8988T (cell line): Measurements from ENCODE around the gene BRSK1.
A peak's percentile ranks its signal among the peaks of the same experiment; 100 is the strongest.

ENCODE experiments used
- DNase-seq: peaks from one replicate; pipeline ENCODE4 v3.0.0; 2011

BRSK1 gene

DNA sequence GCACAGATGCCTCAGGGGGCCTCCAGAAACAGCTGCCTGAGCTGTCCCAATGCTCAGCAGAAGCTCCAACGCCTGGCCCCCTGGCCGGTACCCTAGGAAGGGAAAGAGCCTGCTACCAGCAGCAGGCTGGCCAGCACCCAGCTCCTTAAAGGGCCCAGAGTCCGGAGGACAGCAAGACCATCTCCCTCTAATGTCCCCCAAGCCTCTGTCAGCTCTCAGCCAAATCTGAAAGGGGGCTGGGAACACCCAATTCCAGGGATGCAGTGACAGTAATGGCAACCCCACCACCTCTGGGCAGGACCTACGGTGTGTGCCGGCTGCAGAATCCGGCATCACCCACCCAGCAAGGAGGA, 29.2 kb upstream of the BRSK1 start:
- no peak for DNase-seq

DNA sequence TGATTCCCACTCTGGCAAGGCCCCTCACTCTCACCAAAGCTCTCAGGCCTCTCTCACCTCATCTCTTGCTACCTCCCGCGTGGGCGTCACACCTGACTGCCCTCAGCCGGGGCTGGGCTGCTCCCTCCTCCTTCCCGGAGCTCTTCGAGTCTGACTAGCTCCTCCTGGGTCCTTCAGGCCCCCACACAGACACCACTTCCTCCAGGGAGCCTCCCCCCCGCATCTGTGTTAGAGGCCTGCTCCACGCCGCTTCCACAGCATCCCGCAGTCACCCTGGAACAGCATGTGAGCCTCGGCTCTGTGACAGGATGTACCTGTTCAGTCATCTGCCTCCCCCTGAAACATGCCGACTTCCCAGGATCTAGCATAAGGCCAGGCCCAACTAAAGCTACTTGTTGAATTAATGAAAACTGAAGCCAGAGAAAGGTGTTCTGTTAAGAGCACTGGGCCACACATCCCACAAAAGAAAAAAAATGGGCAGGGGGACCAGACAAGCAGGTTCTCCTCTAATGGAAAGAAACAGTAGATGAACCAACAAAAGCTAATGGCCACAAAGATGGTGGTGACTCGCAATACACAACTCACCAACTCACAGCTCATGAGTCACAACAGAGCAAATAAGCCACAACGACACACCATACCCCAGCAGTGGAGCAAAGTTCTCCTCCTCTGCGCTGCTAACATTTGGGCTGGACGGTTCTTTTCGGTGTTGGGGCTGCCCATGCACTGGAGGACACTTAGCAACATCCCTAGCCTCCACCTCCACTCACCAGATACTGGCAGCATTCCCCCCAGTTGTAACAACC, 28.0 kb upstream of the BRSK1 start:
- no peak for DNase-seq

DNA sequence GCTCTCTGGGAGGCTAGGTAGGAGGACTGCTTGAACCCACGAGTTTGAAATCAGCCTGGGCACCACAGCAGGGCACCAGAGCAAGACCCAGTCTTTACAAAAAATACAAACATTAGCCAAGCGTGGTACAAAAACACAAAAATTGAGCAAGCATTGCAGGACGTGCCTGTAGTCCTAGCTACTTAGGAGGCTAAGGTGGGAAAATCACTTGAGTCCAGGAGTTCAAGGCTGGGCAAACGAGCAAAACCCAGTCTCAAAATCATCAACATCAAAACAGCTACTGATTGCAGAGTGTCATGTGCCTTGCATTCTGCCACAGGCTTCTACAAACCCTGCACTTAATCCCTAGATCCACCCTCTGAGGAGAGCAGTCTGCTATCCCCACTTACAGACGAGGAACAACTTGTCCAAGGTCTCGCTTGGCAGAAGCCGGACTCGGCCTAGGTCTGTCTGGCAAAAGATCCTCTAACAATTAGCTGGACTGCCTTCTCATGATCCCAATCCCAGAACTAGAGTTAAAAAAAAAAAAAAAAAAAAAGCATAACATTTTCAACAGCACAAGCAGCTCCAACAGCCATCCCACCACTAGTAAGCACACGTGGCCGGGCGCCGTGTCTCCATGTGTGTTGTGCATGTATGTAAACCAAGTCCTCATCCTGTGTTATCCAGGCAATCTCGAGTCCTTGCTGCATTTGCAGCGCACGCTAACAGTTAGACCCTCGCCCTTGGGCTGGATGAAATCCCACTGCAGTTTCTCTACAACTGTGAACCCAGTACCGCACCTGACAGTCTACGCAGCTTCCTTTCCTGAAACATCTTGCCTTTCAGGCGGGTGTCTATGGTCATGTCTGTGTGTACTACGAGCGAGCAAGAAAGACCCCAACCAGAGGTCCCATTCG, 27.0 kb upstream of the BRSK1 start:
- no peak for DNase-seq

DNA sequence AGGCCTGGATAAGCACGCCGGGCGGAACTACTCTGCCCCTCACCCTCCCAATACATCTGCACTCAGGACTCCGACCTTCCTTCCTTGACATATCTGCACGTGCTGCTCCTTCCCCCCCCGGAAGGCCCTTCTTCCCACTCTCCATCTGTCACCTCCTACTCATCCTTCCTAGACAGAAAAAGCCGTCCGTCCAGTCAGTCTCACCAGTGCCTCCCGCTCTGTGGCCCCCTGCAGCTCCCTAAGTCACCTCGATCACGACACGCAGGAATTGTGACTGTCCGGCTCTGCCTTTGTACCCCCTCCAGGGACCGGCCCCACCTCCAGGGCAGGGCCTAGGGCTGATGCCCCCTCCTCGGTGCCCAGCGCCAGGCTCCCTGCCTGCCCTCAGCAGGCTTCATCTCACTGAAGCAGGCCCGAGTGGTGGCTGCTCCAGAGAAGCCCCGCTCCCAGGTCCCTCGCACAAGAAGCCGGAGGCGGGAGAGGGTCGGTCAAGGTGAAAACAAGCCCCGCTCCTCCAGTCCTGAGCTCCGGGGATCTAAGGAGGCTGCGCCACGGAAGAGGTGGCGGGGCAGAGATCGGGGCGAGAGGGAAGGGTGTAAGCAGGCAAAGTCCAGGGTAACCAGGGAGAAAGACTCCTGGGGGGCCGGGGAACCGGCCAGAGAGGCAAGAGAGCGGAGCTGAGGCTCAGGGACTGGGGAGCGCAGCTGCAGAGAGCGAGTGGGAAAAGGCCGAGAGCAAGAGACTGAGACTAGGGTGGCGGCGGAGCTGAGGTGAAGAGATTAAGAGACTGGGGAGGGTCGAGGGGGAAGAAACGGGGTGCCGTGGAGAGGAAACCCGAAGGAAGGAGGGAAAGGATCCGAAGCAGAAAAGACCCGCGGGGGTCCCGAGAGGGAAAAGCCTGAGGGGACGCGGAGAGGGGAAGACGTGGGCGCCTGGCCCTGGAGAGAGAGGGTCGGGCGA, 26.1 kb upstream of the BRSK1 start:
- no peak for DNase-seq

DNA sequence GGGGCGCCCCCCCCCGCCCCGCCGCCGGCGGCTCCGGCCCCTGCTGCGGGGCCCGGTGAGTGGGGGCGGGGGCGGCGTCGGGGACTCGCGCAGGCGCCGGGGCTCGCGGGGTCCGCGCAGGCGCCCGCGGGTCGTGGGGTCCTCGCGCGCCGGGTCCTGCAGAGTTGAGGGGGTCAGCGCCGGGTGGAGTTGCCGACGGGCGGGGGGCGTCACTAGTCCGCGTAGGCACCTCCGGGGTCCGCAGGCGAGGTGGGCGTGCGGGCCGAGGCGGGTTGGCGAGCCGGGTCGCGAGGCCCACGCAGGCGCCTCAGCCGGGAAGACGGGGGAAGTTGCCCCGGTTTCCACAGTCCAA, 25.3 kb upstream of the BRSK1 start:
- no peak for DNase-seq

DNA sequence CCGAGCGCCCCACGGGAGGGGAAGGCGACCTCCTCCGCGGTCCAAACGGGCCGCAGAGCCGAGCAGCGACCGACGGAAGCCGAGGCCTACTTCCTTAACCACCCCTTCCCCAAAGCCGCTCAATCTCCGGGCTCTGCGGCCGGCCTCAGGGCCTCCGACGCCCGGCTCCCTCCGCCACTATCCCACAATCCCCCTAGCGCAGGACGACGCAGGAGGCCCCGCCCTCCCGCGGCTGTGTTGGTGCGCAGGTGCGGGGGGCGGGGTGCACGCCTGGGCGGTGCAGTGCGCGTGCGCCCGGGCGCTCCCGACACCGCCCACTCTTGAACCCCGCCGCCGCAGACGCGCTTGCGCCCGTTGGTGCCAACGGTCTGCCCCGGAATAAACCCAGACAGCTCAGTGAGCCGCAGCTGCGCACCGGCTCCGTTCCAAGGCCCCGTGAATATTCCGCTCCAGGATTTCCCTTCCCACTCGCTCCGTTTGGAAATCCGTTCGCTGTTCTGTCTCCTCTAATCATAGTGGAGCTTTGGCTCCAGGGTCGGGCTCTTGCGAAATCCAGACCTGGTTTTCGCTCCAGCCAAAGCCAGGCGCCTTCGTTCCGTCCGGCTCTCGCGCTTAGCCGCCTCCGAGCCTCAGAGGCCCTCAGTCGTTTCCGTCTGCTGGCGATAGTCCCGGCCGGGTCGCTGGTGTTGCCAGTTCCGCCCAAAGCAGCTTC, 24.8 kb upstream of the BRSK1 start, which contains the start of gene PPP6R1:
TSS of gene PPP6R1 (minus strand) at position 190 of the 712 bp plus-strand sequence. CDS start 11,914 bp downstream, outside the sequence.
- DNase-seq = peak; percentile 97

DNA sequence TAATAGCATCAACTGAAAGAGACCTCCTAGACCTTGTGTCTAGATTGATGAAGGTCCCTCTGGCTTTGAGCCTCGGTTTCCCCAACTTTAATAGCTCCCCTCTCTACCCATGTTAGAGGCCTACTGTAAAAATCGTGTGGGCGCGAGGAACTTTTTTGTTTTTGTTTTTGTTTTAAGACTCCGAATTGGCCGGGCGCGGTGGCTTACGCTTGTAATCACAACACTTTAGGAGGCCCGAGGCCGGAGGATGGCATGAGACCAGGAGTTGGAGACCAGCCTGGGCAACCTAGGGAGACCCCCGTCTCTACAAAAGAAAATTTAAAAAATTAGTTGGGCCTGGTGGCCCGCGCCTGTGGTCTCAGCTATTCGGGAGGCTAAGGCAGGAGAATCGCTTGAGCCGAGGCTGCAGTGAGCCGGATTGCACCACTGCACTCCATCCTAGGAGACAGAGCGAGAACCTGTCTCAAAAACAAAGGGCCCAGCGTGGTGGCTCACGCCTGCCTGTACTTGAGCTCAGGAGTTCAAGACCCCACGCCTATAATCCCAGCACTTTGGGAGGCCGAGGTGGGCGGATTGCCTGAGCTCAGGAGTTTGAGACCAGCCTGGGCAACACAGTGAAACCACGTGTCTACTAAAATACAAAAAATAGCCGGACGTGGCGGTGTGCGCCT, 24.1 kb upstream of the BRSK1 start:
- no peak for DNase-seq

DNA sequence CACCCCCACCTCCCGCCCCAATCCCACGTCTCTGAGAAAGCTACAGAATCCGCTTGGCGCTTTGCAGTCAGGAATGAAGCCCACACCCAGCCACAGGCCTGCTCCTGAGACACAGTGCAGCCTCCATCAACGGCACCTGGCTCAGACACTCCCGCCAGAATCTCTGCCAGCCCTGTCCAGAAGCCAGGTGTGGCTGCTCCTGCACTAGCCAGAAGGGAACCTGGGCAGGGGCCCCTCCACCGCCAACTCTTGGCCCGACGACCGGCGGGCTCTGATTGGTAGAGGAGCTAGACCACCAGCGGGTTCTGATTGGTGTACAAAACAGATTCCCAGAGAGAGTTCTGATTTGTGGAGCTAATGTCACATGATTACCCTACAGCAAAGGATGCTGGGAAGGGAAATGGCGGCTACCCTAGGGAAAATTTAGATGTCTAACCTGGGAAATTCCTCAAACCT, 22.1 kb upstream of the BRSK1 start:
- no peak for DNase-seq

DNA sequence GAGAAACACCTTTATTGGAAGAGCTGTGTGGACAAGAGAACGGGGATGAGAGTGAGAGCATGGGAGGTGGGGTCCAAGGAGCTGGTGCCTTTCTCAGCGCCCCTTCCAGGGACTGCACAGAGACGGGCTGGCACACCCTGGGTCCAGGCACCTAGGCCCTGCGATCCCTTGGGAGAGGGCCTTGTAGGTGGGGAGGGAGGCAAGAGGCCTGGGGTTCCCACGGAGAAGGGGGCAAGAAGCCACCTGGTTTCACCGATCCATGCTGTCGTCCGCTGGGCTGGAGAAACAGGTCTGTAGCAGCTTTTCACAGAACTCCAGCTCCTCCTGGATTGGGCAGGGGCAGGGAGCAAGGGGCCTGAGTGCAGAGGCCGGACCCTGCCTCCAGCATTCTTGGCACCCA, 21.4 kb upstream of the BRSK1 start:
- DNase-seq = no peak

DNA sequence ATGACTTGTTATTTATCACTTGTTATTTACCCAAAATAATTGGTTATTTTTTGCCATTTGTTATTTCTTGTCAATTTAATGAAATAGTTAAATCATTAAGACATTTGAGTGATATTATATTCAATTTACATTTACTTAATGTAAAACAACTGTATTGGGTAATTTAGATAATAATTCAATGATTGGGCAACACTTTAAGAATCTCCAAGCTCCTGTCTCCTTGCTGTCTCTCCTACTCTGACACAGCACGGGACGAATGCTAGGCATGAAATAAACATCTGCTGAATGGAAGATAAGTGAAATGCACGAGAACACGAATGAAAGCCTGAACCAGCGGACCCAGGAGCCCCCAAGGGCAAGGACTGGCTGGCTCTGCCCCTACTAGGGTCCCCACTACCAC, 19.3 kb upstream of the BRSK1 start:
- no peak for DNase-seq

DNA sequence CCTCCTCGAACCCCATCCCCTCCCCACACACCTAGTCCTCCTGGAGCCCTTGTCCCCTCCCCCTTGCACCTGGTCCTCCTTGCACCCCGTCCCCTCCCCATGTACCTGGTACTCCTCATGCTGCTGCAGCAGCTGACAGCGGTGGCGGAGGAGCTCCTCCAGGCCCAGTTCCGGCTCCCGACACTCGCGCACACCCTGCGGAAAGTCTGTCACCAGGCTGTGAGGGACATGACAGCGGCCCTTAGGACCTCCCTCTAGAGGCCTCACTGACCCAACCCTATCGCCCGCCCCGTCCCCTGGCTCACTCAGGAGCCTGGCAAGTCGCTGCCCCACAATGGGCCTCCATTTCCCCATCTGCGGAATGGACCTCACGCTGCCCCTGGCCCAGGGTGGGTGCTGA, 18.6 kb upstream of the BRSK1 start:
- DNase-seq = no peak

DNA sequence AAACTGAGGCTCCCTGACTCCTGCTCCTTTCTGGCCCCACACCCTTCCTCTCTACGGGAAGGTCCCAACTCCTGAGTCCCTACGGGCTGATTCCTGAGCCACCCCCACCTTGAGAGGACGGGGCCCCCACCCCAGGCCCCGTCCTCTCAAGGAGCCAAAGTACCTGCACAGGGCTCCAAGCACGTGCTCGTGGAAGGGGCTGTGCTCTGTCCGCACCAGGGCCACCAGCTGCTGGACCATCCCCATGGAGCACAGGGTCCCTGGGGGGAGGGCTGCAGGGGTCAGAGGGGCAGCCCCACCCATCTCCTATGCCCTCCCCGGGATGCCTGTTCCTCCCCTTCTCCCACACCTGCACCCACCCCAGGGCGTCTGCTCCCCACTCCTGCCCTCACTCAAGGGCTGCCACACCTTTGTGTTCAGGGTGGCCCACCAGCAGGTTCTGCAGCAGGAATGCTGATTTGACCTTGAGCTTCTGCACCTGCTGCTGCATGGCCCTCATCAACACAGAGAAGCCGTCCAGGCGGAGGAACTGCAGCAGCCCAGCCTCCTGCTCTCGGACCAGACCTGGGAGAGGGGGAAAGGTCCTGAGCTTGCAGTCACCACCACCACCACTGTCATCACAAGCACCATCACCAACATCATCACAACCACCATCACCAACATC, 17.9 kb upstream of the BRSK1 start:
- no peak for DNase-seq

DNA sequence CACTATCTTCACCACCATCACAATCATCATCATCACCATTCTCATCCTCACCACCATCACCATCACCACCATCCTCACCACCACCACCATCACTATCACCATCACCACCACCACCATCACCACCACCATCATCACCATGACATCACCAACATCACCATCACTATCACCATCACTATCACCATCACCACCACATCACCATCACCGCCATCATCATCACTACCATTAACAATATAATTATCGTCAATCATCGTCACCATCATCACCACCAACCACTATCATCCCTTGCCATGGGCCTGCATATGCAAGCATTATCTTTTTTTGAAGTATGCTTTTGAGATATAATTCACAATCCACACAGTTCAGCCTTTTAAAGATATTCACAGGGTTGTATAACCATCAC, 17.4 kb upstream of the BRSK1 start:
- DNase-seq = no peak

DNA sequence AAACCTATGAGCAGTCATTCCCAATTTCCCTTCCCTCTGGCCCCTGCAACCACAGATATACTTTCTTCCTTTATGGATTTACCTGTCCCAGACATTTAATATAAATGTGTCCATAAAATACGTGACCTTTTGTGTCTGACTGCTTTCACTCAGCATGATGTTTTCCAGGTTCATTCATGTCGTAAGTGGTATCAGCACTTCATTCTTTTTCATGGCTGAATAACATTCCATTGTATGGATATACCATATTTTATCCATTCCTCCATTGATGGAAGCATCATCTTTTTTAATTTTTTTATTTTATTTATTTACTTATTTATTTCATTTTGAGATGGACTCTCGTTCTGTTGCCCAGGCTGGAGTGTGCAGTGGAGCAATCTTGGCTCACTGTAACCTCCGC, 17.0 kb upstream of the BRSK1 start:
- no peak for DNase-seq

DNA sequence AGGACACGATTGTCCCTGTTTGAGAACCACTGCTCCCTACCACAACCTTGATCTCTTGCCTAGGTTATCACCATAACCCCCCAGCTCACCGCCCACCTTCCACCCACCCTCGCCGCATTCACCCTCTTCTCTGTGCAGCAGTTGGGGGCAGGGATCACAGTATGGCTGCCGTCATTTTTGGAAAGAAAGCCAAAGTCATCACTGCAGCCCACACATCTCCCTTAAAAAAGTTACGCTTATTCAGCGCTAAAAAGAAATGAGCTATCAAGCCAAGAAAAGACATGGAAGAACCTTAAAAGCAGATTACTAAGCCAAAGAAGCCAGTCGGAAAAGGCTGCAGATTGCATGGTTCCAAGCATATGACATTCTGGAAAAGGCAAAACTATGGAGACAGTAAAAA, 14.5 kb upstream of the BRSK1 start:
- DNase-seq = no peak

DNA sequence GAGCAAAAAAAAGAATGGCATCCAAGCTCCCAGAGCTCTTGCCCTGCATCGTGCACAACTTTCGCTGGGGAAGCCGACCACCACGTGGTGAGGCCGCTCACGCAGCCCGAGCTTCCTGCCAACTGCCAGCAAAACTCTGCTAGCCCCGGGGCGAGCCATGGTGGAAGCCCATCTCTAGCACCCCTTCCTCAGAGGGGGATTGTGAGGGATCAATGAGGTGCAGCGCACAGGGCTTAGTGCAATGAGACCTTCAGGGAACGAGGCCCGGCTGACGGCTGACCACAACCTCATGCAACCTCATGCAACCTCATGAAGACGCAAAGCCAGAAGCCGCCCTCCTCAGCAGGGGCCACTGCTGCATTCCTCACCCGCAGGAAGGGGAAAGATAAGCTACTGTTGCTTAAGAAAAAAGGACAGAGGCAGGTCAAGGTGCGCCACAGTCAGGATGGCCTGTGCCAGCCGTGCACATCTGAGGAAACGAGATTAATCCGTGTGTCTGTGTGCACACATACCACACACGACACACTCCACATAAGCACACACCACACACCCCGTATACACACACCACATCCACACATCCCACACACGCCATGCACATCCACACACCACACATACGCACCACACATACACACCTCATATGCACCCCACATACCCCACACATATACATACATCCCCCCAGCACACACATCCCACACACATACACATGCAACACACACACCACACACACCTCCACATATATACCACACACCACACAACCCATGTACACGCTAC, 13.4 kb upstream of the BRSK1 start:
- DNase-seq = no peak

DNA sequence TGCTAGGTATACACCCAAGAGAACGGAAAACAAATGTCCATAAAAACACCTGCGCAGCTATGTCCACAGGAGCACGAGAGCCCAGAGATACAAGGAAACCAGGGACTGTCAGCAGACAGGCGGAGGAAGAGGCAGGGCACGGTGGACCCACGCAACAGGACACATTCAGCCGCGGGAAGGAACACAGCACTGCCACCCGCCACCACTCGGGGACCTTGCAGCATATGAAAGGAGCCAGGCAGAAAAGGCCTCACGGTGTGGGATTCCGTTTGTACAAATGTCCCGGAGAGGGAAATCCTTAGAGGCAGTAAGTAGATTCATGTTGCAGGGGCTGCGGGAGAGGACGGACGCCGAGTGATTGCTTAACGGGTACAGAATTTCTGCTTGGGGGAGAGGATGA, 11.7 kb upstream of the BRSK1 start:
- no peak for DNase-seq

DNA sequence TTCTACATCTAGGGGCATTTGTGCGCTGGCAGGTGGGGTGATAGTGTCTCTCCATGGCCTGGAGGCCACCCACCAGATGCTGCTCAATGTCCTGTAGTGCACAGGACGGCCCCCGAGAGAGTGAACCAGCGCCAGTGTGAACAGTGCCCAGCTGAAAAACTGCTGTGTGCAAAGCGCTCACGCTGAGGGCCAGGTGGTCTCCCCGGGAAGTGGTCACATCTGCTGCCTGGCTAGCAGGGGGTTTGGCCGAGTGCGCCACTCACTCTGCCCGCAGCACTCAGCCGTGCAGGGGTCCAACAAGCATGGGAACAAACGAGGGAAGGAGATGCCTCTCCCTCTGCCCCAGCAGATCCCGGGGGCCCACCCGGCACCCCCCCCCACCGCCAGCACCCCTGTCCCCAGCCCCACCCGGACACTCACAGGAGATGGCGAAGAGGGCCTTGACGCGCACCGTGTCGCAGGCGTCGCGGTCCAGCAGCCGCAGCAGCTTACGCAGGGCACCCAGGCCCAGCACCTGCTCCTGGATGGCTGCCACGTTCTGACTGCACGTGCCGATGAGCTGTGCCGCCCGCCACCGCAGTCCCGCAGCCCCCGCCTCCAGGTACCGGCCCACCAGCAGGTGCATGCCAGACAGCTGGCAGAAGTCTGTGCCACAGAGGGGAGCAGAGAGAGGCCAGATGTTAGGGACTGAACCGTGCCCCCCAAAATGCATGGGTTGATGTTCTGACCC, 9.7 kb upstream of the BRSK1 start:
- no peak for DNase-seq

DNA sequence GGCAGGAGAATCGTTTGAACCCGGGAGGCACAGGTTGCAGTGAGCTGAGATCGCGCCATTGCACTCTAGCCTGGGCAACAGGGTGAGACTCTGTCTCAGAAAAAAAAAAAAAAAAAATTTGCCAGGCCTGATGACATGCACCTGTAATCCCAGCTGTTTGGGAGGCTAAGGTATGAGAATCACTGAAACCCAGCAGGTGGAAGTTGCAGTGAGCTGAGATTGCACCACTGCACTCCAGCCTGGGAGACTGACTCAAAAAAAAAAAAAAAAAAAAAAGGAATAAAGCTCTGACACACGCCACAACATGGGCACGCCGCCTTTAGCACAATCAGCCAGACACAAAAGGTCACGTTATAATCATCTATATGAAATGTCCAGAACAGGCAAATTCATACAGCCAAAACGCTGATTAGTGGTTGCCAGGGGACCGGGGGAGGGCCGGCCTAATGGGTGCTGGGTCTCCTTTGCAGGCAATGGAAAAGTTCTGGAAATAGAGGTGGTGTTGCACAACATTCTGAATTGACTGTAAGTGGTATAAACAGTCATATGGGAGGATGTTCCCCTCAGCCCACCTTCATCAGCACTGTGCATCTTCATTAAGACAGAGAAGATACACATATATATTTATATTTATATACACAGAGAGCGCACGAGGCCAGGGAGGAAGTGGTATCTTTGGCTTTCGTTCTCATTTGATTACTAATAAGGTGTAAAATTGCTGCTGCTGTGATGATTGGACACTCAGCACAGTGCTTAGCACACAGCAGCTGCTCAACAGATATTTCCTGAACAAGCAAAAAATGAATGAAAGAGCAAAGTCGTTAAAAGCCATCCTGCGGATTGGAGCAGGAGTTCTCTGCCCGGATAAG, 7.7 kb upstream of the BRSK1 start:
- no peak for DNase-seq
